Activated CD4-positive, alpha-beta T cell treated with anti-CD3 and anti-CD28 coated beads for 48 hours (primary cell): ENCODE measurements around the gene KIAA1549.
"Not testable (repeated sequence)": the region's sequence is repeated elsewhere in the genome, so short reads cannot be mapped to it uniquely, and the experiment has no call there.

Source experiments
- DNase-seq: peaks from one replicate; pipeline ENCODE4 v3.0.0-alpha.2; 2020

Gene KIAA1549

GRCh38 chr7:138848056-138848980 is 132.9 kb downstream of the KIAA1549 start:
- DNase-seq: no peak

- no peak for DNase-seq
Observed at GRCh38 chr7:138845711-138846110, 135.5 kb downstream of the KIAA1549 start.

GRCh38 chr7:138843632-138844580 is 137.3 kb downstream of the KIAA1549 start:
- DNase-seq: no peak

- DNase-seq: no peak
Observed at GRCh38 chr7:138842111-138842510, 139.1 kb downstream of the KIAA1549 start.

GRCh38 chr7:138838166-138838565 is 143.0 kb downstream of the KIAA1549 start:
- no peak for DNase-seq

- DNase-seq: no peak
Observed at GRCh38 chr7:138837627-138838026, 143.6 kb downstream of the KIAA1549 start.

- no peak for DNase-seq
Observed at GRCh38 chr7:138835087-138835486, 146.1 kb downstream of the KIAA1549 start.

GRCh38 chr7:138834583-138834982 is 146.6 kb downstream of the KIAA1549 start:
- DNase-seq: peak; percentile 25

- no peak for DNase-seq
Observed at GRCh38 chr7:138833596-138833995, 147.6 kb downstream of the KIAA1549 start.

- no peak for DNase-seq
Observed at GRCh38 chr7:138832966-138833365, 148.2 kb downstream of the KIAA1549 start.

- DNase-seq: no peak
Observed at GRCh38 chr7:138829335-138829734, 151.9 kb downstream of the KIAA1549 start.

- DNase-seq: no peak
Observed at GRCh38 chr7:138828302-138828701, 152.9 kb downstream of the KIAA1549 start.

- no peak for DNase-seq
Observed at GRCh38 chr7:138825049-138825721, 156.0 kb downstream of the KIAA1549 start.

GRCh38 chr7:138822867-138823535 is 158.2 kb downstream of the KIAA1549 start:
- DNase-seq: no peak

GRCh38 chr7:138821912-138822311 is 159.3 kb downstream of the KIAA1549 start:
- no peak for DNase-seq

GRCh38 chr7:138819625-138820024 is 161.6 kb downstream of the KIAA1549 start:
- no peak for DNase-seq

GRCh38 chr7:138816650-138817049 is 164.5 kb downstream of the KIAA1549 start:
- DNase-seq: no peak

GRCh38 chr7:138814816-138815332 is 166.3 kb downstream of the KIAA1549 start:
- DNase-seq: no peak

- no peak for DNase-seq
Observed at GRCh38 chr7:138813945-138814344, 167.2 kb downstream of the KIAA1549 start.

- DNase-seq: not testable (repeated sequence)
Observed at GRCh38 chr7:138811327-138811726, 169.9 kb downstream of the KIAA1549 start.

GRCh38 chr7:138809346-138809745 is 171.8 kb downstream of the KIAA1549 start:
- DNase-seq: no peak

GRCh38 chr7:138804618-138805017 is 176.6 kb downstream of the KIAA1549 start:
- no peak for DNase-seq
